DOHH2 (cell line): ENCODE data around the gene COL13A1.

Experiments used
- H3F3A ChIP-seq: fragments of 200-600 bp; sonication (generic), shearing (Covaris generic); 2 replicates; pipeline ENCODE4 v1.6.0; 2016; ENCODE audit warnings: antibody characterized with exemption, mild to moderate bottlenecking; ENCODE audit not compliant: control insufficient read depth, insufficient read depth
- H3K27ac ChIP-seq: fragments of 200-600 bp; sonication (generic); 2 replicates; pipeline ENCODE4 v1.5.1; 2014; ENCODE audit warnings: low read depth, mild to moderate bottlenecking, low read length, moderate library complexity
- H3K27me3 ChIP-seq: fragments of 200-600 bp; sonication (generic); 2 replicates; pipeline ENCODE4 v1.6.1; 2014; ENCODE audit warnings: mild to moderate bottlenecking, low read length, mixed read lengths; ENCODE audit not compliant: control insufficient read depth
- H3K36me3 ChIP-seq: fragments of 200-600 bp; sonication (generic); 2 replicates; pipeline ENCODE4 v1.6.1; 2014; ENCODE audit warnings: mild to moderate bottlenecking, low read length, moderate library complexity, mixed read lengths; ENCODE audit not compliant: control insufficient read depth
- H3K4me1 ChIP-seq: fragments of 200-600 bp; sonication (generic); 2 replicates; pipeline ENCODE4 v1.6.1; 2014; ENCODE audit warnings: mild to moderate bottlenecking, low read length, mixed read lengths; ENCODE audit not compliant: control insufficient read depth
- H3K4me2 ChIP-seq: fragments of 200-600 bp; sonication (generic); 2 replicates; pipeline ENCODE4 v1.6.0; 2014; ENCODE audit warnings: mild to moderate bottlenecking, low read length, moderate library complexity
- H3K4me3 ChIP-seq: fragments of 200-600 bp; sonication (generic); 2 replicates; pipeline ENCODE4 v1.5.1; 2014; ENCODE audit warnings: mild to moderate bottlenecking, low read length, mixed read lengths
- H3K79me2 ChIP-seq: fragments of 200-600 bp; sonication (generic); 2 replicates; pipeline ENCODE4 v1.6.1; 2014; ENCODE audit warnings: mild to moderate bottlenecking, low read length, mixed read lengths; ENCODE audit not compliant: control insufficient read depth
- H3K9me2 ChIP-seq: fragments of 200-600 bp; sonication (generic); replicated peaks from 2 replicates; pipeline ENCODE4 v1.6.1; 2014; ENCODE audit warnings: mild to moderate bottlenecking, low read length, mixed read lengths; ENCODE audit not compliant: control insufficient read depth
- H3K9me3 ChIP-seq: fragments of 200-600 bp; sonication (generic); 2 replicates; pipeline ENCODE4 v1.6.1; 2014; ENCODE audit warnings: antibody characterized with exemption, low read length, mixed read lengths; ENCODE audit not compliant: control insufficient read depth, insufficient read depth
- H4K20me1 ChIP-seq: fragments of 200-600 bp; sonication (generic); 2 replicates; pipeline ENCODE4 v1.6.0; 2014; ENCODE audit warnings: low read depth, mild to moderate bottlenecking, antibody characterized with exemption, low read length, moderate library complexity; ENCODE audit not compliant: control insufficient read depth, insufficient read depth
- EZH2phosphoT487 ChIP-seq: fragments of 200-600 bp; sonication (generic); IDR thresholded peaks from 2 replicates; pipeline ENCODE4 v1.6.1; 2017; ENCODE audit warnings: borderline replicate concordance, mild to moderate bottlenecking, antibody characterized with exemption, low read length, moderate library complexity, mixed read lengths
- TF ChIP-seq, protein P1 (sequence below): fragments of 200-600 bp; sonication (generic); IDR thresholded peaks from one replicate; pipeline ENCODE4 v1.5.1; 2014; ENCODE audit warnings: antibody characterized with exemption, mild to moderate bottlenecking, low read depth, low read length; ENCODE audit not compliant: poor library complexity, severe bottlenecking

COL13A1 gene

DNA sequence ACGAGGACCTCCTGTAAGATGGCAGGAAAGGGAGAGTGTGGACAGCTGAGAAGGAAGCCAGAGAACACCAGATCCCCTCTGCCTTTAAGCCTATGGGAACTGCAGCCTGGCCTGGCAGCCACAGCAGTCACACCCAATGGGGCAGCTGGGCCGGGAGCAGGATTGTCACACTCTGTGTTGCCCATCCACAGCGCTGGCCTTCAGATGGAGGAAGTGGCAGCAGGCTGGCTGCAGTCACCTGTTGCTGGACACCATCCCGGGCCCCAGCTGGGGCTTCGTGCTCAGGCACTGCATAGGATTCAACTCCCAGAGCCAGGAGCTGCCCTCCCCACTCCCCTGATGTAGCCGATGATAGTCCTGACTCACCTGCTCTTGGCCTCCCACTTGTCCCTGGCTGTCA, 114.4 kb downstream of the COL13A1 start:
- Histone ChIP-seq H3F3A (no peaks in the 10 kb centered on the region), H3K4me1 (no peaks in the 10 kb centered on the region), H3K4me2 (no peak overlapping the region), H3K27ac (no peak overlapping the region), H3K27me3 (0 out of 2 replicates have a peak, but pooled peaks cover 8% of the 10 kb centered on the region), H3K36me3 (no peaks in the 10 kb centered on the region), H3K4me3 (no peak overlapping the region), H4K20me1 (no peaks in the 10 kb centered on the region), H3K9me2 (no peaks in the 10 kb centered on the region), H3K79me2 (no peaks in the 10 kb centered on the region), H3K9me3 (no peaks in the 10 kb centered on the region)
- TF ChIP-seq, protein P1, sequence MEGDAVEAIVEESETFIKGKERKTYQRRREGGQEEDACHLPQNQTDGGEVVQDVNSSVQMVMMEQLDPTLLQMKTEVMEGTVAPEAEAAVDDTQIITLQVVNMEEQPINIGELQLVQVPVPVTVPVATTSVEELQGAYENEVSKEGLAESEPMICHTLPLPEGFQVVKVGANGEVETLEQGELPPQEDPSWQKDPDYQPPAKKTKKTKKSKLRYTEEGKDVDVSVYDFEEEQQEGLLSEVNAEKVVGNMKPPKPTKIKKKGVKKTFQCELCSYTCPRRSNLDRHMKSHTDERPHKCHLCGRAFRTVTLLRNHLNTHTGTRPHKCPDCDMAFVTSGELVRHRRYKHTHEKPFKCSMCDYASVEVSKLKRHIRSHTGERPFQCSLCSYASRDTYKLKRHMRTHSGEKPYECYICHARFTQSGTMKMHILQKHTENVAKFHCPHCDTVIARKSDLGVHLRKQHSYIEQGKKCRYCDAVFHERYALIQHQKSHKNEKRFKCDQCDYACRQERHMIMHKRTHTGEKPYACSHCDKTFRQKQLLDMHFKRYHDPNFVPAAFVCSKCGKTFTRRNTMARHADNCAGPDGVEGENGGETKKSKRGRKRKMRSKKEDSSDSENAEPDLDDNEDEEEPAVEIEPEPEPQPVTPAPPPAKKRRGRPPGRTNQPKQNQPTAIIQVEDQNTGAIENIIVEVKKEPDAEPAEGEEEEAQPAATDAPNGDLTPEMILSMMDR, result no peak
- no peak for TF ChIP-seq EZH2phosphoT487

GRCh38 chr10:69918036-69918435, 116.3 kb downstream of the COL13A1 start:
- Histone ChIP-seq H3K36me3 (no peaks in the 10 kb centered on the region), H3K9me3 (no peaks in the 10 kb centered on the region), H4K20me1 (no peaks in the 10 kb centered on the region), H3K4me1 (no peaks in the 10 kb centered on the region), H3K4me2 (no peak overlapping the region), H3K27me3 (0 out of 2 replicates have a peak, but pooled peaks cover 8% of the 10 kb centered on the region), H3K9me2 (no peaks in the 10 kb centered on the region), H3K79me2 (no peaks in the 10 kb centered on the region), H3K27ac (no peak overlapping the region), H3F3A (no peaks in the 10 kb centered on the region), H3K4me3 (no peak overlapping the region)
- TF ChIP-seq, protein P1, result no peak
- TF ChIP-seq EZH2phosphoT487, result no peak

DNA sequence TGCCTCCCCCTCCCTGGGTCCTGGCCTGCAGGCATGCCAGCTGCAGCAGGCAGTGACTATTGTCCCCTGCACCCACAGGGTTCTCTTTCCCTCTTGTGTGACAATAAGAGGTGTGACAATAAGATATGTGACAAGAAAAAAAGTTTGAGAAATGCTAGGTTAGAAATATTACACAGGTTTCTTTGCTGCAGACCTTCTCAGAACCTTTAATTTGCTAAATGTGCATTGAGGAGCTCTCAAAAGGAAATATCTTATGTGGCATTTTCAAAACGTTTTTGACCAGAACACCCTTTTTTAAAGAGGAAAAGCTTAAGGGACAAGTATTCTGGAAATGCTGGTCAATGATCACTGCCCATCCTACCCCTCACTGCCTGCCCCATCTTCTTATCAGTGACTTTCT, 117.5 kb downstream of the COL13A1 start:
- Histone ChIP-seq H3K4me2 (no peak overlapping the region), H3K4me1 (no peaks in the 10 kb centered on the region), H3K27me3 (0 out of 2 replicates have a peak, but pooled peaks cover 9% of the 10 kb centered on the region), H3K27ac (no peak overlapping the region), H3K9me3 (no peaks in the 10 kb centered on the region), H3K36me3 (no peaks in the 10 kb centered on the region), H3F3A (no peaks in the 10 kb centered on the region), H3K79me2 (no peaks in the 10 kb centered on the region), H4K20me1 (no peaks in the 10 kb centered on the region), H3K4me3 (no peak overlapping the region), H3K9me2 (no peaks in the 10 kb centered on the region)
- no peak for TF ChIP-seq EZH2phosphoT487
- TF ChIP-seq, protein P1, result no peak
